Ishikawa (cell line): Measurements from ENCODE around the gene COA7.

Experiments
- CEBPB ChIP-seq: IDR thresholded peaks from 2 replicates; pipeline ENCODE4 v1.6.1; 2012
- CREB1 ChIP-seq: IDR thresholded peaks from 2 replicates; pipeline ENCODE4 v1.6.1; 2012; ENCODE audit warnings: low read depth
- EGR1 ChIP-seq: IDR thresholded peaks from 2 replicates; pipeline ENCODE4 v1.6.1; 2012
- EP300 ChIP-seq: IDR thresholded peaks from 2 replicates; pipeline ENCODE4 v1.6.1; 2012; ENCODE audit warnings: borderline replicate concordance
- FOXM1 ChIP-seq: IDR thresholded peaks from 2 replicates; pipeline ENCODE4 v1.6.1; 2012; ENCODE audit warnings: low read depth, borderline replicate concordance
- NFIC ChIP-seq: IDR thresholded peaks from 2 replicates; pipeline ENCODE4 v1.6.1; 2012
- RAD21 ChIP-seq: IDR thresholded peaks from 2 replicates; pipeline ENCODE4 v1.6.1; 2012; ENCODE audit warnings: low read depth
- TAF1 ChIP-seq: IDR thresholded peaks from 2 replicates; pipeline ENCODE4 v1.6.1; 2012; ENCODE audit warnings: low read depth, mild to moderate bottlenecking
- TCF12 ChIP-seq: IDR thresholded peaks from 2 replicates; pipeline ENCODE4 v1.6.1; 2012; ENCODE audit warnings: low read depth
- TEAD4 ChIP-seq: IDR thresholded peaks from 2 replicates; pipeline ENCODE4 v1.6.1; 2012
- YY1 ChIP-seq: IDR thresholded peaks from 2 replicates; pipeline ENCODE4 v1.6.1; 2012; ENCODE audit warnings: low read depth
- ZBTB7A ChIP-seq: IDR thresholded peaks from 2 replicates; pipeline ENCODE4 v1.6.1; 2012; ENCODE audit warnings: low read depth
- TF ChIP-seq, protein P1 (sequence below): IDR thresholded peaks from 2 replicates; pipeline ENCODE4 v1.6.1; 2012; ENCODE audit warnings: low read depth, mild to moderate bottlenecking
- TF ChIP-seq, protein P2 (sequence below): IDR thresholded peaks from 2 replicates; pipeline ENCODE4 v1.6.1; 2012
- TF ChIP-seq, protein P3 (sequence below): IDR thresholded peaks from 2 replicates; pipeline ENCODE4 v1.6.1; 2012

The COA7 gene

DNA sequence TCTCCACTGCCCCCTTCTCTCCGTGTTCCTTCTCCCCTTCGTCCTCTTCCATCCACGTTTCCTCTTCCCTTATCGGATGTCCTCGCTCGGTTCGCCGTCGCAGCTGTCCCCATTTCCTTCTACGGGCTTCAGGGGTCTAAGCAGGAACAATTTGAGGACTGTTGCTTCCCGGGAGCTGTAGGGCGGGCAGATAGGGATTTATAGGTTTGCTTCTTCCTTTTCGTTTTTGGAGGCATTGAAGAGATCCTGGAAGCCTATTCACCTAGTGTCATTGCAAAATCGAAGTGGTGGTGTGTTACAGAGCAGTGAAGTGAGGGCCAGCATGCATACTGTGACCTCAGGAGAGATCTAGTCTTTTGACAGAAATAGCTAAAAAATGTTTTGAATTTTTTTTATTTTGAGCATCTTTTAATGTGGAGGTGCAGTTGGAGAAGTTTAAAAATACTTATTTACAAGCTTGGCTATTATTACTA, 29.0 kb upstream of the COA7 start:
- TF ChIP-seq, protein P1, sequence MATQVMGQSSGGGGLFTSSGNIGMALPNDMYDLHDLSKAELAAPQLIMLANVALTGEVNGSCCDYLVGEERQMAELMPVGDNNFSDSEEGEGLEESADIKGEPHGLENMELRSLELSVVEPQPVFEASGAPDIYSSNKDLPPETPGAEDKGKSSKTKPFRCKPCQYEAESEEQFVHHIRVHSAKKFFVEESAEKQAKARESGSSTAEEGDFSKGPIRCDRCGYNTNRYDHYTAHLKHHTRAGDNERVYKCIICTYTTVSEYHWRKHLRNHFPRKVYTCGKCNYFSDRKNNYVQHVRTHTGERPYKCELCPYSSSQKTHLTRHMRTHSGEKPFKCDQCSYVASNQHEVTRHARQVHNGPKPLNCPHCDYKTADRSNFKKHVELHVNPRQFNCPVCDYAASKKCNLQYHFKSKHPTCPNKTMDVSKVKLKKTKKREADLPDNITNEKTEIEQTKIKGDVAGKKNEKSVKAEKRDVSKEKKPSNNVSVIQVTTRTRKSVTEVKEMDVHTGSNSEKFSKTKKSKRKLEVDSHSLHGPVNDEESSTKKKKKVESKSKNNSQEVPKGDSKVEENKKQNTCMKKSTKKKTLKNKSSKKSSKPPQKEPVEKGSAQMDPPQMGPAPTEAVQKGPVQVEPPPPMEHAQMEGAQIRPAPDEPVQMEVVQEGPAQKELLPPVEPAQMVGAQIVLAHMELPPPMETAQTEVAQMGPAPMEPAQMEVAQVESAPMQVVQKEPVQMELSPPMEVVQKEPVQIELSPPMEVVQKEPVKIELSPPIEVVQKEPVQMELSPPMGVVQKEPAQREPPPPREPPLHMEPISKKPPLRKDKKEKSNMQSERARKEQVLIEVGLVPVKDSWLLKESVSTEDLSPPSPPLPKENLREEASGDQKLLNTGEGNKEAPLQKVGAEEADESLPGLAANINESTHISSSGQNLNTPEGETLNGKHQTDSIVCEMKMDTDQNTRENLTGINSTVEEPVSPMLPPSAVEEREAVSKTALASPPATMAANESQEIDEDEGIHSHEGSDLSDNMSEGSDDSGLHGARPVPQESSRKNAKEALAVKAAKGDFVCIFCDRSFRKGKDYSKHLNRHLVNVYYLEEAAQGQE = no peak
- TF ChIP-seq EGR1 (no peak), TAF1 (no peak)
- TF ChIP-seq, protein P2, sequence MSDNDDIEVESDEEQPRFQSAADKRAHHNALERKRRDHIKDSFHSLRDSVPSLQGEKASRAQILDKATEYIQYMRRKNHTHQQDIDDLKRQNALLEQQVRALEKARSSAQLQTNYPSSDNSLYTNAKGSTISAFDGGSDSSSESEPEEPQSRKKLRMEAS = 0 out of 2 replicates have a peak, but pooled peaks have one; percentile 12

DNA sequence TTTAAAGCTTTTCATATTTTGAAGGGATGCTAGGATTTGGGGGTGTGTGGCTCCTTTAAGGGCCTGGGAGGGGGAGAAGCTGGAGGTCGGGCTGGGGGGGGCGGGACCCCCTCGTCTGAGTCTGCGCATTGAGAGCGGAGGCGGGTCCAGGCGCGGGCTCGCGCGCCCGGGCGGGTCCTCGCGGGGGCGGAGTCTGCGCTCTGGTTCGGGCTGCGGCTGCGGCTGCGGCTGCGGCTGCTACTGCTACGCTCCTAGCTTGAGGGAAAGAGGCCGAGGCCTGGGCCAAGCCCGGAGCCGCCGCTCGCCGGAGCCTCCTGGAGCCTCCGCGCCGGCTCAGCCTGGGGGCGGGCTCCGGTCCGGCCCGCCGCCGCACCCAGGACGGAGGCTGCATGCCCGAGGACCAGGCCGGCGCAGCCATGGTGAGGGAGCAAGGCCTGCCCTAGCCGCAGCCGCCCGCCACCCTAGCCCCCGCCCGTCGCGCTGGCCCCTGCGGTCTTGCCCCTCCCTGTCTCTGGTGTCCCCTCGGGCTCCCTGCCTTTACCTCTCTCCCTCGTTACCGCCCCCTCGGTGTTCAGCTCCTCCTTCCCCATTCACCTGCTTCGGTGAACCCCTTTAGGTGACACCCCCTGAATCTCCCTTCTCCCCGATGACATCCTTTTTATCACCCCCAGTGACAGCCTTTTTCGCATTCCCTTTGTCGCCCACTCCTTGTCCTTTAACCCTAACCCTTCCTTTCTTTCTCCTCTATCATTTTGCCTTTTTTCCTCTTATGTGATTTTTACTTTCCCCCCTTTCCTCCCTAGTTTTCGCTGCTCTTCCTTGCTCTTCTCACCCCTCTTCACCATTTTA, 28.3 kb upstream of the COA7 start, which contains the start of gene ZYG11B:
Gene ZYG11B, plus strand, starts transcription at position 189 of the 849 bp plus-strand sequence. Its CDS starts 201 bp downstream, at position 390.
- TF ChIP-seq ZBTB7A = peak; percentile 14
- TF ChIP-seq, protein P3, sequence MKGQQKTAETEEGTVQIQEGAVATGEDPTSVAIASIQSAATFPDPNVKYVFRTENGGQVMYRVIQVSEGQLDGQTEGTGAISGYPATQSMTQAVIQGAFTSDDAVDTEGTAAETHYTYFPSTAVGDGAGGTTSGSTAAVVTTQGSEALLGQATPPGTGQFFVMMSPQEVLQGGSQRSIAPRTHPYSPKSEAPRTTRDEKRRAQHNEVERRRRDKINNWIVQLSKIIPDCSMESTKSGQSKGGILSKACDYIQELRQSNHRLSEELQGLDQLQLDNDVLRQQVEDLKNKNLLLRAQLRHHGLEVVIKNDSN = no peak
- no peak for TF ChIP-seq FOXM1
- peak; percentile 81; the same call in 1 of the 2 replicates for TF ChIP-seq TAF1
- TF ChIP-seq, protein P1 = no peak
- TF ChIP-seq RAD21 = peak; percentile 10; the same call in 1 of the 2 replicates
- TF ChIP-seq TCF12 = no peak

DNA sequence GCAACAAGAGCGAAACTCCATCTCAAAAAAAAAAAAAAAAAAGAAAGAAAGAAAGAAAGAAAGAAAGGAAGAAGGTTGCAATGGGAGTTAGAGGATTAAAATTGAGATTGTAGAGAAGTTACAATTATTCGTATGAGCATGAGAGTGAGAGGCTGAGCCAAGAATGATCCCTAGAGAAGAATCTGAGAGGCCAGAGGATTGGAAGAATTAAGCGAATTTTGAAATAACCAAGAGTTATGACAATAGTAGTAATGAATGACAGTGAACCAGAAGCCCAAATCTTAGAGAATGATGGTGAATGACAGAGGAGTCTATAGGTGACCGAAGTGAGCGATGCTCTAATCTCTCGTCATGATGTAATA, 27.7 kb upstream of the COA7 start:
- TF ChIP-seq EP300 = no peak
- TF ChIP-seq EGR1 = no peak
- TF ChIP-seq CEBPB = no peak
- no peak for TF ChIP-seq TEAD4
- TF ChIP-seq CREB1 = no peak
- TF ChIP-seq NFIC = no peak
- TF ChIP-seq, protein P3 = no peak
- no peak for TF ChIP-seq TCF12
- TF ChIP-seq ZBTB7A = no peak
- TF ChIP-seq RAD21 = no peak
- TF ChIP-seq YY1 = no peak
- TF ChIP-seq, protein P1 = no peak
- TF ChIP-seq, protein P2 = no peak
- TF ChIP-seq TAF1 = no peak
- no peak for TF ChIP-seq FOXM1

DNA sequence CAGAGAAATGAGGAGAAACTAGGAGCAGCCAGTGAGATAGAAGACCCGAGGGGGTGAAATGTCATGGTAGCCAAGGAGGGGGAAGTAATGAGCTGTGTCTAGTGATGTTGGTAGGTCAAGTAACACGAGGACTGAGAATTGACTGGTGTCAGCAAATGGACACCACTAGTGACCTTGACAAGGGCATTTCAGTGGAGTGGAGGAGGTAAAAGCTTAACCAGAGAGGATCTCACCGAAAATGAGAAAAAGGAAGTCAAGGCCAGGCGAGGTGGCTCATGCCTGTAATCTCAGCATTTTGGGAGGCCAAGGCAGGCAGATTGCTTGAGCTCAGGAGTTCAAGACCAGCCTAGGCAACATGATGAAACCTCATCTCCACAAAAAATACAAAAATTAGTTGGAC, 25.1 kb upstream of the COA7 start:
- TF ChIP-seq, protein P3 = no peak
- no peak for TF ChIP-seq TAF1
- TF ChIP-seq, protein P1 = no peak
- no peak for TF ChIP-seq EGR1
- TF ChIP-seq EP300 = no peak
